ENCODE data around the gene PCYT2. TPM values are rescaled to one million over a fixed set of nuclear protein-coding genes. Genes with fewer than 3 reads are reported as not detected.

The PCYT2 gene
- total RNA-seq, 2 donors from 2014 or later, result 66.8 to 70.9 TPM

DNA sequence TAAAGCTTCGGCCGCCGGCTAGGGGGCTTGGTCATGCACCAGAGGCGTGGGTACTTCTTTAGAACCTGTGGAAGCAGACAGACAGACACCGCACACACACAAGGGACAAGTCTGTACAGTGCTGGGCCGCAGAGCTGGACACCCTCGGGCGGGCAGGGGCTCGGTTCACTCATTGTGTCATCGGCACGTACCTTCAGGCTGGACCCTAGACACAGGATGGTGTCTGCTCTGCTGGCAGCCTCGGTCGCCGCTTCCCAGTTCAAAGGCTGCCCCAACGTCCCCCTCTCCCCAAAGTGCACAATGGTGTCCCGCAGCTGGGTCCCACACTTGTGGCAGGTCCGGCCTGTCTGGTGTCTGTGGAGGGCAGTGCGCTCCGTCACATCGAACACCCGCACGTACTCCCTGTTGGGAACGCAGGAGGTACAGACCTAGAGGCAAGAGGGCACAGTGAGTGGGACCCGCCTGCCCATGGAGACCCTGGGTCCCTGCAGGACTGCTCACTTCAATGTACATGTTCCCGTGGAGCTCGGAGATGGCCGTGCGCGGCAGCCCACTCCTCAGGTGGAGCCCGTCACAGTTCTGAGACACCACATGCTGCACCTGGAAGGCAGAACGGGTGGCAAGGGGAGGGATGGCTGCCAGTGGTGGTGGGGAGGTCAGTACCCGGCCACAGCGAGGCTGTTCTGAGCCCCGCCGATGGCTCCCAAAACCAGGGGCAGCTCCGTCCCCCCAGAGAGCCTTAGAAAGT lies 3.1 kb upstream of the PCYT2 start:
- DNase-seq, result no peak

DNA sequence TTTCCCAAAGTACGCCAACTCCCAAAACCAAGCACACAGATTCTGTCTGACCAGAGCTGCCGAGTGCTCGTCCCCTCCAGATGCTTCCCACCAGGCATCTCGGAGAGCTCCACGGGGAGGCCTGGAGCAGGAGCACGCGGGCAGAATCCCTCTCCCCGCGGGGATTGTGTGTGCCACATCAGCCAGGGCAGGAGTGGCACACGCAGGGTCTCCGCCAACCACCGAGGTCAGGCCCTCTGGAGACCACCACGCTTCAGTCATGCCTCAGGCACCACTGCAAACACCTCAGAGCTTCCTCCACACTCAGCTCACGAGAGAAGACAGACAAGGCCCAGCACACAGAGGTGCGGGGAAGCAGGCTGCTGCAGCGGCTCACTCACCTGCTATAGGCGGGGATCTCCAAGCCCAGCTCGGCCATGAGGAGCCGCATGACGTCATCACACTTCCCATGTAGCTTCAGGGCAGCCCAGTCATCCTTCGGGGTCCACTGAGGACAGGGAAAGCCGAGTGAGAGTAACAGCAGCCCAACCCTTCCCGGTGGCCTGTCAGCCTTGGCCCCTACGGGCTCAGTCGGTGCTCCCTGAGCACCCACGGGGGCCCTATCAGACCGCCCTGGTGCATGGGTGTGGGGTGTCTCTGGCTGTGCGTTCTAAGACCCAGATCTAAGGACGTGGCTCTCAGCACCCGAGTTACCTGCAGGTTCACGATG lies 2.3 kb upstream of the PCYT2 start:
- Mint-ChIP-seq H3K36me3 (ENCODE audit: low read depth) (peaks cover 29% of the 10 kb centered on the region), H3K4me3 (no peak overlapping the region), H3K27ac (no peak overlapping the region), H3K9me3 (no peaks in the 10 kb centered on the region), H3K4me1 (peaks cover 12% of the 10 kb centered on the region), H3K27me3 (ENCODE audit: insufficient read depth) (no peaks in the 10 kb centered on the region)
- WGBS, 2 experiments (ENCODE audit: insufficient coverage in 1 of 2, insufficient read length in 1 of 2), result 94 to 98% methylated on average over 25 to 31 of the region's 31 CpGs
- Histone ChIP-seq H3K4me3 (ENCODE audit: low read length) (no peak overlapping the region), H3K4me1 (ENCODE audit: control insufficient read depth, insufficient read depth, low read length) (peaks cover 10% of the 10 kb centered on the region), H3K27me3 (ENCODE audit: control insufficient read depth, insufficient read depth, low read length, poor library complexity, severe bottlenecking) (no peaks in the 10 kb centered on the region), H3K9me3 (ENCODE audit: control insufficient read depth, low read length) (no peaks in the 10 kb centered on the region), H3K36me3 (ENCODE audit: control insufficient read depth, insufficient read depth, low read length) (peaks cover 54% of the 10 kb centered on the region), H3K9ac (ENCODE audit: extremely low read depth, low read length, poor library complexity, severe bottlenecking) (no peak overlapping the region), H3K27ac (ENCODE audit: low read depth, low read length) (no peak overlapping the region)
- DNase-seq, result no peak
- TF ChIP-seq, protein P1, sequence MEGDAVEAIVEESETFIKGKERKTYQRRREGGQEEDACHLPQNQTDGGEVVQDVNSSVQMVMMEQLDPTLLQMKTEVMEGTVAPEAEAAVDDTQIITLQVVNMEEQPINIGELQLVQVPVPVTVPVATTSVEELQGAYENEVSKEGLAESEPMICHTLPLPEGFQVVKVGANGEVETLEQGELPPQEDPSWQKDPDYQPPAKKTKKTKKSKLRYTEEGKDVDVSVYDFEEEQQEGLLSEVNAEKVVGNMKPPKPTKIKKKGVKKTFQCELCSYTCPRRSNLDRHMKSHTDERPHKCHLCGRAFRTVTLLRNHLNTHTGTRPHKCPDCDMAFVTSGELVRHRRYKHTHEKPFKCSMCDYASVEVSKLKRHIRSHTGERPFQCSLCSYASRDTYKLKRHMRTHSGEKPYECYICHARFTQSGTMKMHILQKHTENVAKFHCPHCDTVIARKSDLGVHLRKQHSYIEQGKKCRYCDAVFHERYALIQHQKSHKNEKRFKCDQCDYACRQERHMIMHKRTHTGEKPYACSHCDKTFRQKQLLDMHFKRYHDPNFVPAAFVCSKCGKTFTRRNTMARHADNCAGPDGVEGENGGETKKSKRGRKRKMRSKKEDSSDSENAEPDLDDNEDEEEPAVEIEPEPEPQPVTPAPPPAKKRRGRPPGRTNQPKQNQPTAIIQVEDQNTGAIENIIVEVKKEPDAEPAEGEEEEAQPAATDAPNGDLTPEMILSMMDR (conservative IDR thresholded peaks at IDR 0.05), result no peak

More for the DNA sequence above, 3.1 kb upstream of the PCYT2 start:
- peaks cover 30% of the 10 kb centered on the region for H3K36me3 Mint-ChIP-seq (ENCODE audit: low read depth)
- no peak overlapping the region for H3K4me3 ChIP-seq (ENCODE audit: low read length)
- no peak overlapping the region for H3K9ac ChIP-seq (ENCODE audit: extremely low read depth, low read length, poor library complexity, severe bottlenecking)
- no peaks in the 10 kb centered on the region for H3K27me3 Mint-ChIP-seq (ENCODE audit: insufficient read depth)
- WGBS, 2 experiments (ENCODE audit: insufficient coverage in 1 of 2, insufficient read length in 1 of 2), result 95 to 100% methylated on average over 22 to 34 of the region's 36 CpGs
- no peak overlapping the region for H3K27ac Mint-ChIP-seq
- TF ChIP-seq, protein P1 (conservative IDR thresholded peaks at IDR 0.05), result no peak
- H3K27me3 ChIP-seq (ENCODE audit: control insufficient read depth, insufficient read depth, low read length, poor library complexity, severe bottlenecking), result no peaks in the 10 kb centered on the region
- peaks cover 46% of the 10 kb centered on the region for H3K36me3 ChIP-seq (ENCODE audit: control insufficient read depth, insufficient read depth, low read length)
- H3K4me1 ChIP-seq (ENCODE audit: control insufficient read depth, insufficient read depth, low read length), result peaks cover 10% of the 10 kb centered on the region
- H3K9me3 ChIP-seq (ENCODE audit: control insufficient read depth, low read length), result no peaks in the 10 kb centered on the region
- no peak overlapping the region for H3K4me3 Mint-ChIP-seq
- peaks cover 12% of the 10 kb centered on the region for H3K4me1 Mint-ChIP-seq
- H3K9me3 Mint-ChIP-seq, result no peaks in the 10 kb centered on the region
- no peak overlapping the region for H3K27ac ChIP-seq (ENCODE audit: low read depth, low read length)

DNA sequence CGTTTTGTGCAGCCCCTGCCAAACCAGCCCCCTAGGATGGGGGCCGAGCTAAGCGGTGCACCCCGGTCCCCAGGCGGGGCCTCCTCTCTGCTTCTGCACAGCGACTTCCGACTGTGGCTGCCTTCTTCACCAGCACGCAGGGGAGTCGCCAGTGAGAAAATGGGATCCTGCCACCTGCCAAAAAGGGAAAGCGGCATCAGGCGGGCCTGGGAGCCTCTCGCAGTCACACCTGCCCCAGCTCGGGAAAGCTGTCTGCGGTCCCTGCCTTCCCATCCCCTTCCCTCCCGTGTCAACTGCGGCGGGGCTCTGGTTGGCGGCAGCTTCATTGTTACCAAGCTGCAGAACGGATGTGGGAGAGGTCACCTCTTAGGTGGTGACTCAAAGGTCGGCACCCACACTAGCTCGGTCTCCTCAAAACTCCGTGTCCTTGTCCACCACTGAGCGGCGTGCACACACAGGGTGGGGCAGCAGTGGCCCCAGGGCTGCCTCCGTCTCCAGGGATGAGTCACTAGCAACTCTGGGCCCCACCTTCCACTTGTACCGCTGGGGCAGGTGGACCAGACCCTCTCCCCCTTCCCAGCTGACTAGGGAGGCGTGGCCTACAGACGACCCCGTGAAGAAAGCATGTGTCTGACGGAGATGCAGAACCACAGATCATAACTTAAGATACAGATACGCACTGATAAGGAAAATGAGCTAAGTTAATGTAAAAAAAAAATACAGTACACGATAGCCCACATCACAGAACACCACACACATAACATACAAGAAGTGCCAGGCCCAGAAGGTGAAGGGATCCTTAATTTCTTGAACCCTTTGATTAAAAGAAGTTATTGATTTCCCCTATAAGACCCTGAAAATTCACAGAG lies 1.5 kb upstream of the PCYT2 start:
- 94 to 95% methylated on average over 18 to 30 of the region's 32 CpGs for WGBS, 2 experiments (ENCODE audit: insufficient coverage in 1 of 2, insufficient read length in 1 of 2)
- no peak for DNase-seq
- H3K4me1 Mint-ChIP-seq, result peaks cover 12% of the 10 kb centered on the region

More for the DNA sequence above, 1.5 kb upstream of the PCYT2 start:
- H3K36me3 ChIP-seq (ENCODE audit: control insufficient read depth, insufficient read depth, low read length), result peaks cover 61% of the 10 kb centered on the region
- H3K9ac ChIP-seq (ENCODE audit: extremely low read depth, low read length, poor library complexity, severe bottlenecking), result no peak overlapping the region
- H3K9me3 ChIP-seq (ENCODE audit: control insufficient read depth, low read length), result no peaks in the 10 kb centered on the region
- Mint-ChIP-seq H3K9me3 (no peaks in the 10 kb centered on the region), H3K27me3 (ENCODE audit: insufficient read depth) (no peaks in the 10 kb centered on the region), H3K36me3 (ENCODE audit: low read depth) (peaks cover 33% of the 10 kb centered on the region), H3K4me3 (no peak overlapping the region), H3K27ac (no peak overlapping the region)
- no peaks in the 10 kb centered on the region for H3K27me3 ChIP-seq (ENCODE audit: control insufficient read depth, insufficient read depth, low read length, poor library complexity, severe bottlenecking)
- H3K4me1 ChIP-seq (ENCODE audit: control insufficient read depth, insufficient read depth, low read length), result peaks cover 10% of the 10 kb centered on the region
- no peak overlapping the region for H3K4me3 ChIP-seq (ENCODE audit: low read length)
- no peak overlapping the region for H3K27ac ChIP-seq (ENCODE audit: low read depth, low read length)
- TF ChIP-seq, protein P1 (conservative IDR thresholded peaks at IDR 0.05), result no peak
